Measurements from ENCODE around the gene USP21. TPM values are rescaled to one million over a fixed set of nuclear protein-coding genes. Genes with fewer than 3 reads are reported as not detected.

Gene USP21
- total RNA-seq, 1 donor from 2014 or later: 31.9 TPM

GRCh38 chr1:161172776-161173376, 13.6 kb downstream of the USP21 start:
- DNase-seq (ENCODE audit: low spot score in 2 of 2): no peak
- no peak overlapping the region for H3K4me3 ChIP-seq
- H3K27me3 ChIP-seq: no peaks in the 10 kb centered on the region
- intact Hi-C loops (cut with DNase I): no loop called here
- H3K4me1 ChIP-seq: peaks cover 0 to 17% of the 10 kb centered on the region in 2 donors
- no peak for TF ChIP-seq CTCF (IDR thresholded peaks at IDR 0.05)
- peaks cover 47 to 64% of the 10 kb centered on the region in 2 donors for H3K36me3 ChIP-seq
- no peaks in the 10 kb centered on the region for H3K9me3 ChIP-seq
- peak overlapping the region in 1 of 2 donors; percentile 22 for H3K27ac ChIP-seq

GRCh38 chr1:161173711-161174110, 14.4 kb downstream of the USP21 start:
- Histone ChIP-seq H3K4me1 (peaks cover 0 to 19% of the 10 kb centered on the region in 2 donors), H3K4me3 (no peak overlapping the region), H3K36me3 (peaks cover 47 to 63% of the 10 kb centered on the region in 2 donors), H3K27ac (peak overlapping the region in 1 of 2 donors; percentile 22), H3K9me3 (no peaks in the 10 kb centered on the region), H3K27me3 (no peaks in the 10 kb centered on the region)
- no peak for TF ChIP-seq CTCF (IDR thresholded peaks at IDR 0.05)
- no peak for DNase-seq (ENCODE audit: low spot score in 2 of 2)
- intact Hi-C loops (cut with DNase I): no loop called here

GRCh38 chr1:161174911-161175310, 15.6 kb downstream of the USP21 start:
- H3K9me3 ChIP-seq: no peaks in the 10 kb centered on the region
- peaks cover 41 to 52% of the 10 kb centered on the region in 2 donors for H3K36me3 ChIP-seq
- no peaks in the 10 kb centered on the region for H3K27me3 ChIP-seq
- intact Hi-C loops (cut with DNase I): no loop called here
- H3K4me3 ChIP-seq: no peak overlapping the region
- no peak for TF ChIP-seq CTCF (IDR thresholded peaks at IDR 0.05)
- peaks cover 0 to 19% of the 10 kb centered on the region in 2 donors for H3K4me1 ChIP-seq
- no peak for DNase-seq (ENCODE audit: low spot score in 2 of 2)
- no peak overlapping the region for H3K27ac ChIP-seq

- DNase-seq (ENCODE audit: low spot score in 2 of 2): no peak
- Histone ChIP-seq H3K9me3 (no peaks in the 10 kb centered on the region), H3K4me1 (peaks cover 0 to 19% of the 10 kb centered on the region in 2 donors), H3K27me3 (no peaks in the 10 kb centered on the region), H3K27ac (peak overlapping the region; percentile 87 to 96), H3K4me3 (peak overlapping the region in 1 of 2 donors; percentile 93), H3K36me3 (peaks cover 33 to 43% of the 10 kb centered on the region in 2 donors)
- intact Hi-C loops (cut with DNase I): no loop called here
- TF ChIP-seq CTCF (IDR thresholded peaks at IDR 0.05): no peak
Measured at GRCh38 chr1:161175771-161176453, 16.6 kb downstream of the USP21 start.

GRCh38 chr1:161176468-161177111, 17.3 kb downstream of the USP21 start:
- H3K4me3 ChIP-seq: peak overlapping the region; percentile 79 to 93
- peaks cover 0 to 19% of the 10 kb centered on the region in 2 donors for H3K4me1 ChIP-seq
- H3K27ac ChIP-seq: peak overlapping the region; percentile 87 to 96
- no peaks in the 10 kb centered on the region for H3K9me3 ChIP-seq
- no peak for TF ChIP-seq CTCF (IDR thresholded peaks at IDR 0.05)
- H3K36me3 ChIP-seq: peaks cover 26 to 37% of the 10 kb centered on the region in 2 donors
- intact Hi-C loops (cut with DNase I): loop anchor here (1.0 kb wide), 4 partner anchors 10 to 26 kb away; partner anchors contain the start of genes NDUFS2, PPOX, UFC1 and USP21
- no peak for DNase-seq (ENCODE audit: low spot score in 2 of 2)
- no peaks in the 10 kb centered on the region for H3K27me3 ChIP-seq

Measured in ascending aorta (tissue), 2 donors.